NCI-H510A treated with DMSO at 0.1 percent for 48 hours (cell line): ENCODE measurements around the gene PCIF1.
A peak's percentile ranks its signal among the peaks of the same experiment; 100 is the strongest.
"Not testable (repeated sequence)": the region's sequence is repeated elsewhere in the genome, so short reads cannot be mapped to it uniquely, and the experiment has no call there.

Experiments
- DNase-seq: peaks from one replicate; lab custom pipeline; 2025; lab: John Stamatoyannopoulos, UW

Gene PCIF1

DNA sequence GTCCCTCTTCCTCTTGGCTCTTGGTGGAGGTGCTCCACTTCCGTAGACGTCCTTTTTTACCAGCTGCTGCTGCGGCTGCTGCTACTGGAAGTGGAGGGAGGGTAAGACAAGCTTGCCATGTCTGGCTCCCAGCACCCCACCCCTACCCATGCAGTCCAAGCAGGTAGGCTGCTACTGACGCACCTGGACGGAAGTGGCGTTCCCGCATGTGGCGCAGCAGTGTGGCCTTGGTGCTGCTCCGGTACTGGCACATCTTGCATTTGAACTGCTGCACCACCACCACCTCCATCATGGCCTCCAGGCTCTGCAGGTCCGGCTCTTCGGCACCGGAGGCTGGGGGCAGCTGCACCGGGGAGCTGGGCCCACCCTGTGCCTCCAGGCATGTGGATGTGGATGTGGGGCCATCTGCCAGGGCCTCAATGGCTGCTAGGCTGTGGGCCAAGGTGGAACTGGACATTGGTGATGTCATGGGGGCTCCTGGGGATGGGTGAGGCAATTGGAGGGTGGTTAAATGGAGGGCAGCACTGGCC is 33.1 kb downstream of the PCIF1 start:
- no peak for DNase-seq

DNA sequence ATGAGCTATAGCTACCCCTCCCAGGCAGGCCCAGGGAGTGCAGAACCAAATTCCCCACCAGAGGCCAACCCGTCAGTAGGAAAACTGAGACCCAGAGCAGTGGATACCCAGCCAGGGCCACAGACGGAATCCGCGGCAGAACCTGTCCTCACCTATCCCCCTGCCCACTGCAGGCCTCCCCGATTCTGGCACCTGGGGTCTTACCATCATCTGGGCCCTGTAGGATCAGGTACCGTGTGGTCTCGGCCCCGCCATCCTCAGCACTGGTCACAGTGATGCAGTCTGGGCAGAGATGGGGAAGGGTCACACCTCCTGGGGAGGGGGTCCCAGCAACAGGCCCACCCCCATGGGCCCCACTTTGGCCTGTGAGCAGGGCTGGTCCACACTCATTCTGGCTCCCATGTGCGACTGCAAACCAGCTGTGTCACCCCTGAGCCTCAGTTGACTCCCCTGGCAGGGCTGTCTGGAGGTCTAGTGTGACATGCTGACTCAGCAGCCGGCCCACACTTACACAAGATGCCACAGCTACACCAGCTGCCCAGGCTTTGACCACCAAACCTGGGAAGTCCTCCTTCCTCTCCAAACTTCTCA is 33.7 kb downstream of the PCIF1 start:
- no peak for DNase-seq

DNA sequence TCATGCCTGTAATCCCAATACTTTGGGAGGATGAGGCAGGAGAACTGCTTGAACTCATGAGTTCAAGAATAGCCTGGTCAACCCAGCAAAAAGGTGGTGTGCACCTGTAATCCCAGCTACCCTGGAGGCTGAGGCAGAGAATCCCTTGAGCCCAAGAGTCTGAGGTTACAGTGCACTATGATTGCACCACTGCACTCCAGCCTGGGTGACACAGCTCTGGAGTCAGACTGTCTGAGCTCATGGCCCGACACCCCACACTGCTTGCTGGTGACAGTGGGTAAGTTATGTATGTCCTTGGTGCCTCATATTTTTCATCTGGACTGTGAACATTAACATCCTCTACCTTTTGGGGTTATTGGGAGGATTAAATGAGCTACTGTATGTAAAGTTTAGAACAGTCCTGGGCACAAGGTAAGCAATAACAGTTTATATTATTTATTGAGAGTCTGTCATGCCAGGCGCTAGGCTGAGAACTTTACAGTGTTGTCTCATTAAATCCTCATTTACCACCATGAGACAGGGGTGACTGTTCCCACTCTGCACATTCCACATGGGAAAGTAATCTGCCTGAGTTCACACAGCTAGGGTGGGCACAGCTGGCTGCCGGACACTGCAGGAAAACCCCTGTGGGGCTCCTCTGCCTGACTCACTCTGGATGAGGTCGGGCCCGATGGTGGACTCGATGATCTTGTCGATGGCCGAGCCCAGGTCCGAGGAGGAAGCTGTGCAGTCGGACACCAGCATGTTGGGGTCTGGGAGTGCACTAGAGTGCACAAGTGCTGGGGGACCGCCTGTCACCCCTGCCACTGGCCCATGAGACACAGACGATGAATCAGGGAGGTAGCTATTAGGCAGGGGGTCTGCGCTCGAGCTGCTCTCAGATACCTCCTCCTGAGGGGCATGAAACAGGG is 34.6 kb downstream of the PCIF1 start:
- DNase-seq = no peak

DNA sequence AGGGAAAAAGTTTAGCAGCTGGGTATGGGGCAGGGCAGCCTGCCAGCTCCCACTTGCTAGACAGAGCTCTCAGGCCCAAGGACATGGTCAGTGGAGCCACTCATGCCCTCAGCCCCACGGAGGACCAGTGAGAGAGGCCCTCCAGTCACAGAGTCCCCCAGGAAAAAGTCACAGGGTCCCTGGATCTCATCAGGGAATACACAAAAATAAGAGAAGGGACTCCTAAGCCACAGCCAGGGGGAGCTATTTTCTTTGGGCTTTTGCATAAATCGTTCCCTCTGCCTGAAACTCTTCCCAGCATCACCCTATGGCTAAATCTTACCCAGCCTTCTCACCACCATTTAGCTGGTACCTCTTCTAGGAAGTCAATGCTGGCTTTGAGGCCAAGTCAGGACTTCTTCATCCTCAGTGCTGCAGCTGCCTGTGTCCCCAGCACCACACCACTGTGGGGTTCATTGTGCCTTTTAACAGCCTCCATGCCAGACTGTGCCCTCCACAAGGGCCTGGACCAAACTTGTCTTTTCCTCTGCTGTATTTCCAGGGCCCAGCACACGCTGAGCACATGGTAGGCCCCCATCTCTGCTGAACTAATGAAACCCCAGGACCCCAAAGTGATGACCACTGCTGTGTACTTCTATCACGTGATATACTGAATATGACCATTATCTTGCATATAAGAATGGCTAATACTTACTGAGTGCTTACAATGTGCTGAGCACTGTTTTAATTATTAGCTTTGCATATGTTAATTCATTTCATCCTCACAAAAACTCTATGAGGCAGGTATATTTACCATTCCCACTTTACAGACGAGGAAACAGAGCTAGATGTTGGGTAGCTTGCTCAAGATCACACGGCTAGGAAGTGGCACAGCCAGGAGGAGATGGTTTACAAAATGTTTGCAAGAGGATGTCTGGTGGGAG is 35.5 kb downstream of the PCIF1 start:
- peak; percentile 59 for DNase-seq

DNA sequence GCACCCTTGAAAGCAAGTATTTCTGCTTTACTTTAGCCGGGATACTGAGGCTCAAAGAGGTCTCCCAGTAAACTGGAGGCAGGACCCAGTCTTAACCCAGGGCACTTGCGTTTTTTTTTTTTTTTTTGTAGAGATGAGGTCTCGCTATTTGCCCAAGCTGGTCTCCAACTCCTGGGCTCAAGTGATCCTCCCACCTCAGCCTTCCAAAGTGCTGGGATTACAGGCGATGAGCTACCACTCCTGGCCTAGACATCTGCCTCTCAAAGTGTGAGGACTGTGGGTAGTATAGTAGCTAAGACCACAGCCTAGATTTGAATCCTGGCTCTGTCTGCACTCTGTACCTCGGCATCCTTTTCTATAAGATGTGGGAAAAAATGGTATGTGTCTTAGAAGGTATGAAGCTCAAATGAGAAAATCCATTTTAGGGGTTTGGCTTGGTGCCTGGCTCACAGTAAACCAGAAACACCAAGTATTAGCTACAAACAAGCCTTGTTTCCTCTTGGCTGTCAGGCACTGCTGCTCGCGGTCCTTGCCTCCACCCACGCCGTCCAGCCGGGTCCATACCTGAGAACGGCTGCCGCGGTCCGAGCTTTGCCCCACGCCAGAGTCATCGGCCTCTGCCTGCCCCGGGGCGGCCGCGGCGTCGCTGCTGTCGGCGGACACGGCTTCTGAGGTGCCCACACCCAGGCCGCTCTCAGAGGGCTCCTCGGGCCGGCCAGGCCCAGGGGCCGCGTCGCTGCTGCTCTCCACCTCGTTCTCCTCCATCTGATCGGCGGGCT is 36.4 kb downstream of the PCIF1 start:
- DNase-seq = no peak

DNA sequence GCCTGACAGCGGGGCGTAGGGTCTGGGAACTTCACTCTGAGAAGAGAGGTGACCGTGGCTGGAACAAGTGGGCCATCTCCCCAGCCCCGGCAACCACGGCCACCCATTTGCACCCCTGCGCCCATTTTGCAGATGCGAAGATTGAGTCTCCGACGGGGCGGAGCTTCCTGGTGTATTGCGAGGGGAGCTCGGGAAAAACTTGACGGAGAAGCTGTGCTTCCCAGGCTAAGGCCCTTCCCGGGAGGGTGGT is 36.9 kb downstream of the PCIF1 start:
- no peak for DNase-seq

DNA sequence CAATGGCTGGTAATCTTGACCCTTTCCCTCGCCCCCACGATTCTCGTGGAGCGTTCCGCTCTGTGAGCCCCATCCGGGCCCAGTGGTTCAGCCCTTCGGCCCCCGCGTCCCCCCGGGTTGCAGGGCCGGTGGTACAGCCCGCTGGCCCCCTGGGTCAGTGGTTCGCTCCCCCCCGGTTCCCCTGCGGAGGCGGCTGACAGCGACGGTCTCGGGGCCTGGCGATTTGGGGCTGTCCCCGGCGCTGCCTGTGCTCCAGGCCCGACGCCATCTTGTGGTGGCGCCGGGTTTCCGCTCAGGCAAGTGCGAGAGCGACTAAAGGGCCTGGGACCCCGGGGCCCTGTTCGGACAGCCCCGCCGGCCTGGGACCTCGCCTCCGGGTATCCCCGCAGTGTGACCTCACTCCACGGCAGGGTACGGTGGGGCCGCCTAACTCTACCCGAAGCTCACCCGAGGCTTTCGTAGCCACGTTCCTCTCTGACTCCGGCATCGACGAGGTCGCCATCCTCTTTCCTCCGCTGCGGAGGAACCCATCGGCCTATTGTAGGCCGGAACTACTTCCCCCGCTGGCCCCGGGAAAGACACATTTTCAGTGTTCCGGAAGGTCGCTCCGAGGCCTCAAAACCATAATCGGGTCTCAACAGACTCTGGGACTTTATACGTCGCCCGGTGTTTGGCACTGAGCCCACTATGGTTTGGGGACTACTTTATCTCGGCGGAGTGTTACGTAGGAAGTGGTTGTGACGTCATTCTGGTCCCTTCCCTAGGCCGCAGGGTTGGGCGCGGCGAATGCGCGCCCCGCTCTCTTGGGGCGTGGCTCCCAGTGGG is 37.4 kb downstream of the PCIF1 start, which contains the start of gene ZNF335:
TSS of gene ZNF335 (minus strand) at position 529 of the 825 bp plus-strand sequence. CDS start 793 bp downstream, outside the sequence.
- DNase-seq = peak; percentile 85

DNA sequence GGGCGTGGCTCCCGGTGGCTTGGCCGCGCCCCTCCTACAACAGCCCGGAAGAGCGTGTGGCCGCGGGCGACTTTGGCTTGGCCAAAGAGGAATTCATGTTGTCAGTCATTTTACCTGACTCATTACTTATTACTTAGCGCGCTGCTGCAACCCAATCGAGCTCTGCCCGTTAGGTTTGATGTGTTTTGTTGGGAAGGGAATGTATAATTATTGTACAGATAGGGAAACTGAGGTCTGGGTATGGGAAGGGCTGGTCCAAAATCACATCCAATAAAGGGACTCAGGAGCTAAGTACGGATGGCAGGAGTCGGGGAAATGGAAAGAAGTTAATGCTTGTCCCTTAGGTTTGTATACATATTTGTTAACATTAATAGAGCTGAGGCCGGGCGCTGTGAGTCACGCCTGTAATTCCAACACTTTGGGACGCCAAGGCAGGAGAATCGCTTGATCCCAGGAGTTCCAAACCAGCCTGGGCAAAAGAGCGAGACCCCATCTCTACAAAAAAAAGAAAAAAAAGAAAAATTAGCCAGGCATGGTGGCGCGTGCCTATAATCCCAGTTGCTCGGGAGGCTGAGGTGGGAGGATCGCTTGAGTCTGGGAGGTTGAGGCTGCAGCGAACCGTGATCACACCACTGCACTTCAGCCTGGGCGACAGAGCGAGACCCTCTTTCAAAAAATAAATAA is 38.2 kb downstream of the PCIF1 start:
- peak; percentile 93 for DNase-seq

DNA sequence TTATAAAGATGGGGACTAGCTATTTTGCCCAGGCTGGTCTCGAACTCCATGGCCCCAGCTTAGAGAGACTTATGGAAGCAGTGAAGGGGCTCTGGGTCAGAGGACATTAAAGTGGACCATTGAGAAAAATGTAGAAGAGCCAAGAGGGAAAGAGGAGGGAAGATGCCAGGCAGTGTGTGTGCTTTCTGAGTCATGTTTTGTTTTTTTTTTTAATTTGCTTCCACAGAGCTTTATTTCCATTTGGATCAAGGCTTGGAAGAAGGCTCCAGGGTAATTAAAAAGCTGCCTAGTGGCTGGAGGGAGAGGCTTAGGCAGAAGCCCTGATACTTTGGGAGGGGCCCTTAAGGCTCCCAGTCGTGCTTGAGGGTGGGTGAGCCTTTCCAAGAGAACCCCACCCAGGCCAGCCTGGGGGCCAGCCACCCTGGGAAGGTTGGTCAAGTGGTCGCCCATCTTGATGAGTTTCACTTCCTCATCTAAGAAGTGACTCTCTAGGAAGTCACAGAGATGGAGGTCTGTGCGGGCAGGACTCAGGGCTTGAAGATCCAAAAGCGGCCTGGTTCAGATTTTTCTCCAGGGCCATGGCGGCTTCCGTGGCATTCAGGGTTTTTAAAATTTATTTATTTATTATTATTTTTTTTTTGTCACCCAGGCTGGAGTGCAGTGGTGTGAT is 40.5 kb downstream of the PCIF1 start:
- no peak for DNase-seq

DNA sequence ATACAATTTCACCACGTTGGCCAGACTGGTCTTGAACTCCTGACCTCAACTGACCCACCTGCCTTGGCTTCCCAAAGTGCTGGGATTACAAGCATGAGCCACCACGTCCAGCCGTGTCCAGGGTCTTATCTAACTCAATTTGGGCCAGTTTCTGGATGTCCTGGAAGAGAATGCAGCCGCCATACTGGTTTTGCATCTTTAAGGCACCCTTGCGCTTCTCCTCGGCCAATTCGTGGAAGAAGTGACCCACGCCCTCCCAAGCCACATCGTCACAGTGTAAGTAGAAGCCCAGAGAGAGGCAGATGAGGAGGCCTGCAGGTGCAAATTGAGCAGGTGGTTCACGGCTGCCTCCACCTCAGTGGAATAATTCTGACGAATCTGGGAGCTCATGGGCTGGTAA is 41.2 kb downstream of the PCIF1 start:
- DNase-seq = no peak

DNA sequence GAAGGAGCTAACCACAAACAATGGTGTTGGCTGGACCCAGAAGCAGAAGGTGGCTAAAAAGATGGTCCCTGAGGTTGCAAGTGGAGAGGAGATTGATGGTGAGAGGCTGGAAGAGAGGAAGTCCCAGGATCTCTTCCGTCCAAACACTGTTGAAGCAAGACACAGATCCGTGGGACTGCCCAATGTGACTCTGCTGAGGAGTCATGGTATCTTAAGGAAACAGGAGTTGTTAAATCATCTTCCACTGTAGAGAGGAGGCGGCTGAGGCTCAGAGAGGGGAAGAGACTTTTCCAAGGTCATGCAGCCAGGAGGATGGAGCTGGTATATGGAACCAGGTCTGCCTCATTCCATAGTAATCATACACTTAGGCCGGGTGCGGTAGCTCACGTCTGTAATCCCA is 41.6 kb downstream of the PCIF1 start:
- no peak for DNase-seq

DNA sequence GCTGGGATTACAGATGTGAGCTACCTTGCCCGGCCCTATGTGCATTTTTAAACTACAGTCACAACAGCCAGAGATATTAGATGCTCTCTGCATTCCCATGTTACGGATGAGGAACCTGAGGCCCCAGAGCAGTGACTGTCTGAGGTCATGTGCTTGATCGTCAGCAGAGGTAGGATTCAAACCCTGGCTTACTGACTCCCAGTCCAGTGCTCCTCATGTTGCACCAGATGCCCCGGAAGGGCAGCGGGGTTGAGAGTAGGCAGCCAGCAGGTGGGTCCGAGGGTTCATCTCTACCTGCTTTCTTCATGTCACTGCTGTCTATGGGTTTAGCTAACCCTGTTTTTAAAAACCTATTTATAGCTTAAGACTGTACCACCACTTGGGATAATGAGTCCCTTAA is 46.8 kb downstream of the PCIF1 start:
- DNase-seq = no peak

DNA sequence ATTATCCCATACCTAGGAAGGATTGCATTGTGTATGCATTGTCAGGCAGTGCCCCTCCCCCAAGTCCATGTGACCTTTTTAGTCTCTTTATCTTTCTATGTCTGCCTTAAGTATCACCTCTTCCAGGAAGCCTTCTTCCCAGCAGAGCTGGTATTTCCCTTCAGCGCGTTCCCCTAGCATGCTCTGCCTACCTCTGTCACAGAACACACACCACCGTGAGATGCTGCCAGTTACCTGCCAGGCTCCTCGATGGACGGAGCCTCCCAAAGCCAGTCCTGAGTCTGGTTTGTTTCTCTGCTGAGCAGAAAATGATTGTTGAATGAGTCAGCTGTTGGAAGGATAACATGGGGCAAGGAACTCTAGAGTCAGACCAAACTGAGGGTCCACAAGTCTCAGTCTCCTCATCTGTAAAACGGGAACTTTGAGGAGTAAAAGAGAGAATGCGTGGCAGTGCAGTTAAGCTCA is 48.8 kb downstream of the PCIF1 start:
- DNase-seq = no peak

DNA sequence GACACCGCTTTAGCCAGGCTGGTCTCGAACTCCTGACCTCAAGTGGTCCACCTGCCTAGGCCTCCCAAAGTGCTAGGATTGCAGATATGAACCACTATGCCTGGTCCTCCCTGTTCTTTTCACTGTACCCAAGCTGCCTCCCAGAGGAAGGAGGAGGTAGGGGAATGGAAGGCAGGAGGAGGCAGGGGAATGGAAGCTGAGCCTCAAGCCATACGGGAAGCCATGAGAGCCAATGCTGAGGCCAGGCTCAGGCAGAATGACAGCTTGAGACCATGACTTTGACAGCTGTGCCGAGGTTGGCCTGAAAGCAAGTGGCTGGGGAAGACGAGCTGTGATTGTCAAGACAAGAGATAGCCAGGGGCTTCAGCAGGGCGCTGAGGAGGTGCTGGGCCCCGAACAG is 51.1 kb downstream of the PCIF1 start:
- no peak for DNase-seq

DNA sequence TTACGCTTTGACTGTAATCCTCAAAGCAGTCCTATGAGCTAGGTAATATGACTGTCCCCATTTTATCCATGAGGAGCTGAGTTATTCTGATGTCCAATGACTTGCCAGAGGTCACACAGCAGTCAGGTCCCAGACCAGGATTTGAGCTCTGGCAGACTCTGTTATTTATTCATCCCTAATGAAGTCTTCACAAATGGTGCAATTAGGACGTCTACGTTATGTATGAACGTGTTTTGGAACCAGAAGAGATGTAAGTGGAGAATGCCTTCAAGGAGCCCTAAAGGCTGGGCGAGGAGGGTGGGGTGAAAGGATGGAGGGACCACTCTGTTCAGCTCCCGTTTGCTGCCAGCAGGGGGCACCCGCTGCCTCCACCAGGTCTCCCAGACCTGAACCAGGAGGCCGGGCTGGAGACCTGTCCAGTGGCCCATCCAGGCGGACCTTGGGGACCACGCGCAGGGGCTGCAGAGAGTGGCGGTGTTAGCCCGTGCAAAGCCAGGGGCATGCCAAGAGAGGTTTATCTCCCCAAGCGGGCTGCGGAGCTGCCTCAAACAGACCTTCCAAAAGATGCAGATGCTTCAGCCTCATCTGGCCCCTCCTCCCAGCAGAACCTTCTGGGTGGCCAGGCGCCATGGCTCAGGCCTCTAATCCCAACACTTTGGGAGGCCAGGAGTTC is 52.8 kb downstream of the PCIF1 start:
- DNase-seq = peak; percentile 43

DNA sequence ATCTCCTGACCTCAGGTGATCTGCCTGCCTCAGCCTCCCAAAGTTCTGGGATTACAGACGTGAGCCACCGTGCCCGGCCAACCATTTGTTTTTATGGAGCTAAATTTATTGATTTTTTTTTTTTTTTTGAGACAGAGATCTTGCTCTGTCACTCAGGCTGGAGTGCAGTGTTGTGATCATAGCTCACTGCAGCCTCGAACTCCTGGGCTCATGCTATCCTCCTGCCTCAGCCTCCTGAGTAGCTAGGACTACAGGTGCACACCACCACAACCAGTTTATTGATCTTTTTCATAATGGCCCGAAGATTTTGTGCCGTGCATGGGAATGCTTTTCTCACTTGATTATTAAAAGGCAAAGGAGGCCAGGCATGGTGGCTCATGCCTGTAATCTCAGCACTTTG is 54.3 kb downstream of the PCIF1 start:
- not testable (repeated sequence) for DNase-seq

DNA sequence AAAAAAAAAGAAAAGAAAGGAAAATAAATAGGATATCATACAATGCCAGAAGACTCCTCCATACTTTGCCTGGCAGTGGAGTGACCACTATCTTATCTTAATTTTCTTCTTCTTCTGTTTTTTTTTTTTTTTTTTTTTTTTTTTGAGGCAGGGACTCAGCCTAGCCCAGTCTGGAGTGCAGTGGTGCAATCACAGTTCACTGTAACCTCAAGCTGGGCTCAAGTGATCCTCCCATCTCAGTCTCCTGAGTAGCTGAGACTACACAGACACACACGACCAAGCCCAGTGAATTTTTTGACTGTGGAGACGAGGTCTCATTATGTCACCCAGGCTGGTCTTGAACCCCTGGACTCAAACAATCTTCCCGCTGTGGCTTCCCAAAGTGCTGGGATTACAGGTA is 57.1 kb downstream of the PCIF1 start:
- no peak for DNase-seq

DNA sequence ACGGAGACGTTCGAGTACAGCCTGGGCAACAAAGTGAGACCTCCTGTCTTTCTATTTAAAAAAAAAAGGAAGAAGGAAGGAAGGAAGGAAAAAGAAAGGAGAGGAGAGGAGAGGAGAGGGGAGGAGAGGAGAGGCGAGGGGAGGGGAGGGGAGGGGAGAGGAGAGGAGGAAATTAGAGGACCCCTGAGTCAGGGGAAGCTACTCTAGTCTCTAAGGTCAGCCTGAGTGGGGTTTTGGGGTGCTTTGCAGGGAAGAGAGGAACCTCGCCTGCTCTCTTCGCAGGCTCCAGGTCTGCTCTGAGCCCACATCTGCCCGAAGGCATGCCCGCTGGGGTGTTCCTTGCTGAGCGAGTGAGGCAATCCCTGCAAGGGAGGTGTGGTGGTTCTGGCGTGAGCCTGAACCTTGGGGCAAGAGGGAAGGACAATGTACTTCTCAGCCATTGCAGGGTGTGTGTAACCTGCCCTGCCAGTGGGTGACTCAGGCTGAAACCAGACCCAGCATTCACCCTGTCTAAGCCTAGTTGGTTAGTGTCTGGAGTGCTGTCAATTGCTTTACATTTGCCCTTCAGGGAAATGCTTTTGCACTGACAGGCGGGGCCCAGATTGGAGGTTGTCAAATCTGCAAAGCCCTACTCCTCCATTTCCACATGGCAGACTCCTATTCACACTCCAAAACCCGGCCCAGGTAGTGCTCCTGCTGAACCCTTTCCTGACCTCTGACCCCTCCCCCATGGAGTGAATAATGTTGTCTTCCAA is 58.9 kb downstream of the PCIF1 start:
- no peak for DNase-seq
